A673 (cell line): Measurements from ENCODE around the gene CBL. TPM values are rescaled to one million over a fixed set of nuclear protein-coding genes. Genes with fewer than 3 reads are reported as not detected.

Source experiments
- BruUV-seq: library from RNA; stranded (reverse); fragments of 400-500 nt; replicated peaks from 2 replicates; lab custom pipeline; 2021; lab: Mats Ljungman, UMichigan
- CTCF ChIA-PET: fragments of 300-600 bp; sonication (Branson Sonifier 250); formaldehyde crosslinking; loops from one replicate; lab custom pipeline; 2022; ENCODE audit warnings: antibody characterized with exemption; lab: Charles Lee
- POLR2A ChIA-PET: fragments of 300-600 bp; sonication (Branson Sonifier 250); formaldehyde crosslinking; loops from one replicate; lab custom pipeline; 2022; ENCODE audit warnings: antibody characterized with exemption; ENCODE audit not compliant: low non-redundant PET; lab: Charles Lee
- DNase-seq: peaks from one replicate; pipeline ENCODE4 v3.0.0-alpha.2; 2015; ENCODE audit warnings: low spot score
- H3K27ac ChIP-seq: fragments of 200-600 bp; sonication (generic); 2 replicates; pipeline ENCODE4 v1.5.1; 2016; ENCODE audit warnings: mixed run types, low read depth, mild to moderate bottlenecking, mixed read lengths, antibody characterized with exemption, low read length; ENCODE audit not compliant: poor library complexity, severe bottlenecking
- H3K27me3 ChIP-seq: fragments of 200-600 bp; sonication (generic); replicated peaks from 2 replicates; pipeline ENCODE4 v1.6.1; 2017; ENCODE audit warnings: mixed run types, low read depth, mild to moderate bottlenecking, mixed read lengths, antibody characterized with exemption, low read length; ENCODE audit not compliant: insufficient read depth, poor library complexity
- H3K36me3 ChIP-seq: fragments of 200-600 bp; sonication (generic); 2 replicates; pipeline ENCODE4 v1.6.1; 2016; ENCODE audit warnings: mixed run types, mild to moderate bottlenecking, mixed read lengths, antibody characterized with exemption, low read length; ENCODE audit not compliant: insufficient read depth, poor library complexity, severe bottlenecking
- H3K4me1 ChIP-seq: fragments of 200-600 bp; sonication (generic); 2 replicates; pipeline ENCODE4 v1.6.1; 2017; ENCODE audit warnings: mixed run types, mild to moderate bottlenecking, mixed read lengths, antibody characterized with exemption, low read length; ENCODE audit not compliant: insufficient read depth, poor library complexity, severe bottlenecking
- H3K4me3 ChIP-seq: fragments of 200-600 bp; sonication (generic); 2 replicates; pipeline ENCODE4 v1.5.1; 2016; ENCODE audit warnings: low read depth, mixed run types, mild to moderate bottlenecking, mixed read lengths, low read length; ENCODE audit not compliant: poor library complexity, severe bottlenecking
- H3K9me3 ChIP-seq: fragments of 200-600 bp; sonication (generic); 2 replicates; pipeline ENCODE4 v1.6.1; 2016; ENCODE audit warnings: mixed run types, low read depth, mild to moderate bottlenecking, mixed read lengths, antibody characterized with exemption, low read length; ENCODE audit not compliant: poor library complexity, severe bottlenecking
- EZH2 ChIP-seq: fragments of 200-600 bp; sonication (generic); IDR thresholded peaks from 2 replicates; pipeline ENCODE4 v1.6.1; 2017; ENCODE audit warnings: borderline replicate concordance, low read depth, mild to moderate bottlenecking, mixed read lengths, antibody characterized with exemption, low read length; ENCODE audit not compliant: poor library complexity, severe bottlenecking
- intact Hi-C: fragments of 100-400 bp; cut with micrococcal nuclease; formaldehyde crosslinking; loops from one replicate; pipeline ENCODE4 v1.10.0; 2022; ENCODE audit not compliant: unreplicated experiment
- total RNA-seq: library from RNA; stranded (reverse); gene quantifications from 2 replicates; pipeline ENCODE4 v1.2.3, GENCODE V29; 2021
- TF ChIP-seq, protein P1 (sequence below): fragments of 300-800, 200-600 bp; sonication (generic); conservative IDR thresholded peaks from 2 replicates; pipeline ENCODE4 v1.5.1; 2017; ENCODE audit warnings: low read depth, mild to moderate bottlenecking, antibody characterized with exemption, low read length, moderate library complexity, mixed read lengths

CBL gene
- total RNA-seq, 1 experiment from 2014 or later: 40.7 TPM

DNA sequence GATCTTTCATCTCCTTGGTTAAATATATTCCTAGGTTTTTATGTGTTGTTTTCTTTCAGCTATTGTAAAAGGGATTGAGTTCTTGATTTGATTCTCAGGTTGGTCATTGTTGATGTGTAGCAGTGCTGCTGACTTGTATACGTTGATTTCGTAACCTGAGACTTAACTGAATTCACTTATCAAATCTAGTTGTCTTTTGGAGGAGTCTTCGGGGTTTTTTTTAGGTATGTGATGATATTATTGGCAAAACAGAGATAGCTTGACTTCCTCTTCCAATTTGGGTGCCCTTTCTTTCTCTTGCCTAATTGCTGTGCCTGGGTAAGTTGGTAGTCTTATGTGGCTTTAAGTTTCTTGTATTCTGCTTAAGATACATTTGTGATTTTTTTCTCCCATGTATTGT is 52.8 kb downstream of the CBL start:
- POLR2A ChIA-PET: no interaction called here
- no peak overlapping the region for H3K27ac ChIP-seq
- H3K27me3 ChIP-seq: no peaks in the 10 kb centered on the region
- peaks cover 7% of the 10 kb centered on the region for H3K4me1 ChIP-seq
- no TSS peak for BruUV-seq
- CTCF ChIA-PET: no interaction called here
- no peaks in the 10 kb centered on the region for H3K36me3 ChIP-seq
- intact Hi-C loops: no loop called here
- no peak overlapping the region for H3K4me3 ChIP-seq
- TF ChIP-seq, protein P1, sequence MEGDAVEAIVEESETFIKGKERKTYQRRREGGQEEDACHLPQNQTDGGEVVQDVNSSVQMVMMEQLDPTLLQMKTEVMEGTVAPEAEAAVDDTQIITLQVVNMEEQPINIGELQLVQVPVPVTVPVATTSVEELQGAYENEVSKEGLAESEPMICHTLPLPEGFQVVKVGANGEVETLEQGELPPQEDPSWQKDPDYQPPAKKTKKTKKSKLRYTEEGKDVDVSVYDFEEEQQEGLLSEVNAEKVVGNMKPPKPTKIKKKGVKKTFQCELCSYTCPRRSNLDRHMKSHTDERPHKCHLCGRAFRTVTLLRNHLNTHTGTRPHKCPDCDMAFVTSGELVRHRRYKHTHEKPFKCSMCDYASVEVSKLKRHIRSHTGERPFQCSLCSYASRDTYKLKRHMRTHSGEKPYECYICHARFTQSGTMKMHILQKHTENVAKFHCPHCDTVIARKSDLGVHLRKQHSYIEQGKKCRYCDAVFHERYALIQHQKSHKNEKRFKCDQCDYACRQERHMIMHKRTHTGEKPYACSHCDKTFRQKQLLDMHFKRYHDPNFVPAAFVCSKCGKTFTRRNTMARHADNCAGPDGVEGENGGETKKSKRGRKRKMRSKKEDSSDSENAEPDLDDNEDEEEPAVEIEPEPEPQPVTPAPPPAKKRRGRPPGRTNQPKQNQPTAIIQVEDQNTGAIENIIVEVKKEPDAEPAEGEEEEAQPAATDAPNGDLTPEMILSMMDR: no peak
- TF ChIP-seq EZH2: no peak
- H3K9me3 ChIP-seq: no peaks in the 10 kb centered on the region
- no peak for DNase-seq

DNA sequence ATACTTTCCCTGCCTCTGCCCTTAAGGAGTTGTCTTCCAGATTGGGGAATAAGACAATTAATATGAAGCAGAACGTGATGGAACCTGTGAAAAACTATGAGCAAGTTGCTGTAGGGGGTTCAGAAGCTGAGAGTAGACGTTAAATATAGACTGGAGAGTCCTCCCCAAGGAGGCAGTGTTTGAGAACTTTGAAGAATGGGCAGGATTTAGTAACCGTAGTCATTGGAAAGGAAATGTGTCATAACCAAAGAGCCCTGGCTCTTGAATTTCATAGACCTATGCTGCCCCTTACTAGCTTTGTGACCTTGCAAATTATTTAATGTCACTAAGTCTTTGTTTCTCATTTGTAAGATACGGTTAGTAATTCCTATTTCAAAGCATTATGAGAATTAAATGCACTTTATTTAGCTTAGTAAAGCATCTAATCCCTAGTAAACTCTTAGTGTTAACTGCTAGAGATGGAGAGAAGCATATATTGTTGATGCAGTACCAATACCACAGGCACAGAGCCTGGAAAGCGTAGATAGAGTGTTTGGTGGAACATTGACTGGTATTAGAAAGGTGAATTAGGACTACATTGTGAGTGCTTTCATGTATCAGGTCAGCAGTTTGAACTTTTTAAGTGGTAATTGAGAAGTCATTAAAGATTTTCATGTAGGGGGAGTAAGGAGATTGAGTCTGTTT is 56.7 kb downstream of the CBL start:
- DNase-seq: peak; percentile 29
- ChIA-PET CTCF (no interaction called here), POLR2A (no interaction called here)
- no TSS peak for BruUV-seq
- Histone ChIP-seq H3K4me3 (no peak overlapping the region), H3K27me3 (no peaks in the 10 kb centered on the region), H3K9me3 (no peaks in the 10 kb centered on the region), H3K27ac (no peak overlapping the region), H3K4me1 (peaks cover 7% of the 10 kb centered on the region), H3K36me3 (no peaks in the 10 kb centered on the region)
- TF ChIP-seq EZH2: no peak
- TF ChIP-seq, protein P1: no peak
- intact Hi-C loops: no loop called here

DNA sequence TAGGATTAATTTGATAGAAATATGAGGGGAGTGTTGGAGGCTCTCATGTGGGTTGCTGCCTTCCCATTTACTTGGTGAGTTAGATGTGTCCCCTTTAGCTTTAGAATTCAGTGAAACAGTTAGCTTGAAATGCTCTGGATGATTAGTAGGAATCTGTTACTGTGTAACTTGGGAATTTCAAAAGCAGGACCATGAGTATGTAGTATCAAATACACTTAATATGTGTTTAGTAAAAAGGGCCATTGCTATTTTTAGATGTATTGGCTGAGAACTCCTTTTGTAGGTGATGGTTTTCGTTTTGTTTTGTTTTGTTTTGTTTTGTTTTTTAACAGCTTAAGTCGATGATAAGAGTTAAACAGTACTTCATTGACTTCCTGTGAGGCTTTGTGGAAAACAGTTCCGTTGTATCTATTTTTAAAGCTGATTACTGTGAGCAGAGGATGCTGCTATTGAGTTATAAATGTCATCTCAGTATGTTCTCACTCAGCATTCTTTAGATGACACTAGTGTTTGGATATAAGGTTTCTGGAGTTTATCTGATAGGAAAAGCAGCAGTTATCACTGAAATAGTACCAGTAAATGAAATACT is 57.3 kb downstream of the CBL start:
- peaks cover 7% of the 10 kb centered on the region for H3K4me1 ChIP-seq
- BruUV-seq: no TSS peak
- no peak overlapping the region for H3K4me3 ChIP-seq
- H3K27ac ChIP-seq: no peak overlapping the region
- intact Hi-C loops: no loop called here
- H3K36me3 ChIP-seq: no peaks in the 10 kb centered on the region
- H3K9me3 ChIP-seq: no peaks in the 10 kb centered on the region
- ChIA-PET CTCF (interaction anchor here (0.5 kb wide), 1 partner anchor 57 kb away, joined by 5 read pairs; the partner anchor contains the start of gene CBL), POLR2A (no interaction called here)
- H3K27me3 ChIP-seq: no peaks in the 10 kb centered on the region
- TF ChIP-seq EZH2: no peak
- TF ChIP-seq, protein P1: no peak
- no peak for DNase-seq
